OCI-LY1 (cell line): ENCODE measurements around the gene SLC35B2.

ENCODE experiments used
- H2AFZ ChIP-seq: fragments of 200-600 bp; sonication (generic), shearing (Covaris generic); 2 replicates; pipeline ENCODE4 v1.6.0; 2014; ENCODE audit warnings: antibody characterized with exemption, mild to moderate bottlenecking, low read length
- H3F3A ChIP-seq: fragments of 200-600 bp; sonication (generic), shearing (Covaris generic); 2 replicates; pipeline ENCODE4 v1.6.0; 2014; ENCODE audit warnings: mild to moderate bottlenecking, antibody characterized with exemption, low read length, moderate library complexity; ENCODE audit not compliant: insufficient read depth
- H3K27ac ChIP-seq: fragments of 200-600 bp; sonication (generic); 2 replicates; pipeline ENCODE4 v1.5.1; 2014; ENCODE audit warnings: low read length, mixed run types, mild to moderate bottlenecking, low read depth; ENCODE audit not compliant: poor library complexity, severe bottlenecking
- H3K27me3 ChIP-seq: fragments of 200-600 bp; sonication (generic); 2 replicates; pipeline ENCODE4 v1.6.0; 2014; ENCODE audit warnings: antibody characterized with exemption, mild to moderate bottlenecking, low read length, moderate library complexity; ENCODE audit not compliant: insufficient read depth
- H3K36me3 ChIP-seq: fragments of 200-600 bp; sonication (generic); 2 replicates; pipeline ENCODE4 v1.6.1; 2014; ENCODE audit warnings: mild to moderate bottlenecking, antibody characterized with exemption, low read length, moderate library complexity, mixed read lengths; ENCODE audit not compliant: insufficient read depth
- H3K4me1 ChIP-seq: fragments of 200-600 bp; sonication (generic); 2 replicates; pipeline ENCODE4 v1.5.1; 2014; ENCODE audit warnings: mild to moderate bottlenecking, low read length, moderate library complexity; ENCODE audit not compliant: insufficient read depth, severe bottlenecking
- H3K4me2 ChIP-seq: fragments of 200-600 bp; sonication (generic), shearing (Covaris generic); 2 replicates; pipeline ENCODE4 v1.6.1; 2014; ENCODE audit warnings: low read length
- H3K4me3 ChIP-seq: fragments of 200-600 bp; sonication (generic); 2 replicates; pipeline ENCODE4 v1.5.1; 2014; ENCODE audit warnings: low read length, low read depth, mild to moderate bottlenecking, mixed read lengths; ENCODE audit not compliant: poor library complexity, severe bottlenecking
- H3K79me2 ChIP-seq: fragments of 200-600 bp; shearing (Covaris generic); 2 replicates; pipeline ENCODE4 v1.6.1; 2016; ENCODE audit warnings: mixed run types, low read length, mixed read lengths; ENCODE audit not compliant: insufficient read depth
- H3K9ac ChIP-seq: fragments of 200-600 bp; sonication (generic), shearing (Covaris generic); 2 replicates; pipeline ENCODE4 v1.6.1; 2014; ENCODE audit warnings: mild to moderate bottlenecking, low read length, mixed read lengths
- H3K9me2 ChIP-seq: fragments of 200-600 bp; sonication (generic), shearing (Covaris generic); 2 replicates; pipeline ENCODE4 v1.6.1; 2014; ENCODE audit warnings: low read depth, mild to moderate bottlenecking, low read length, mixed read lengths
- H3K9me3 ChIP-seq: fragments of 200-600 bp; shearing (Covaris generic); 2 replicates; pipeline ENCODE4 v1.6.1; 2014; ENCODE audit warnings: low read length, mixed read lengths
- H4K20me1 ChIP-seq: fragments of 200-600 bp; sonication (generic), shearing (Covaris generic); 2 replicates; pipeline ENCODE4 v1.6.0; 2016; ENCODE audit warnings: mild to moderate bottlenecking, low read length; ENCODE audit not compliant: insufficient read depth
- CTCF ChIP-seq: fragments of 200-600 bp; sonication (generic), shearing (Covaris generic); IDR thresholded peaks from 2 replicates; pipeline ENCODE4 v1.5.1; 2017; ENCODE audit warnings: mild to moderate bottlenecking, antibody characterized with exemption, low read length, moderate library complexity, mixed read lengths
- EZH2 ChIP-seq: fragments of 200-600 bp; sonication (generic), shearing (Covaris generic); IDR thresholded peaks from 2 replicates; pipeline ENCODE4 v1.8.0; 2017; ENCODE audit warnings: borderline replicate concordance, mixed run types, mild to moderate bottlenecking, antibody characterized with exemption, low read length, moderate library complexity, mixed read lengths

SLC35B2 gene

GRCh38 chr6:44216677-44217331 lies 40.5 kb downstream of the SLC35B2 start, which contains the start of gene MYMX:
Gene MYMX (plus strand): TSS chr6:44216926. CDS start chr6:44217472, 546 bp downstream.
- Histone ChIP-seq H3K9me3 (no peaks in the 10 kb centered on the region), H4K20me1 (no peaks in the 10 kb centered on the region), H3K9me2 (no peaks in the 10 kb centered on the region), H3F3A (peaks cover 10% of the 10 kb centered on the region), H3K4me2 (no peak within 1 kb of the TSS), H3K9ac (no peak within 1 kb of the TSS), H3K4me1 (peaks cover 25% of the 10 kb centered on the region), H3K27ac (no peak within 1 kb of the TSS), H3K4me3 (no peak within 1 kb of the TSS), H3K36me3 (no peaks in the 10 kb centered on the region), H2AFZ (no peak within 1 kb of the TSS), H3K79me2 (no peaks in the 10 kb centered on the region), H3K27me3 (no peaks in the 10 kb centered on the region; the same call in 1 of the 2 replicates)
- TF ChIP-seq EZH2 = no peak
- TF ChIP-seq CTCF = no peak

GRCh38 chr6:44214307-44214706 lies 43.0 kb downstream of the SLC35B2 start:
- TF ChIP-seq CTCF (no peak), EZH2 (no peak)
- Histone ChIP-seq H3K4me3 (no peak overlapping the region), H3K4me1 (peaks cover 14% of the 10 kb centered on the region), H2AFZ (no peak overlapping the region), H3K9me2 (no peaks in the 10 kb centered on the region), H3K79me2 (no peaks in the 10 kb centered on the region), H3K27me3 (no peaks in the 10 kb centered on the region; the same call in 1 of the 2 replicates), H4K20me1 (no peaks in the 10 kb centered on the region), H3K27ac (no peak overlapping the region), H3K4me2 (no peak overlapping the region), H3K9me3 (no peaks in the 10 kb centered on the region), H3K36me3 (no peaks in the 10 kb centered on the region), H3F3A (peaks cover 6% of the 10 kb centered on the region; the same call in 1 of the 2 replicates), H3K9ac (no peak overlapping the region)

GRCh38 chr6:44211284-44211683 lies 46.0 kb downstream of the SLC35B2 start:
- Histone ChIP-seq H3K9me3 (no peaks in the 10 kb centered on the region), H3K79me2 (no peaks in the 10 kb centered on the region), H3K4me1 (no peaks in the 10 kb centered on the region), H3K9me2 (no peaks in the 10 kb centered on the region), H2AFZ (no peak overlapping the region), H3F3A (no peaks in the 10 kb centered on the region), H3K9ac (no peak overlapping the region), H3K27me3 (no peaks in the 10 kb centered on the region; the same call in 1 of the 2 replicates), H4K20me1 (no peaks in the 10 kb centered on the region), H3K4me2 (no peak overlapping the region), H3K4me3 (no peak overlapping the region), H3K27ac (no peak overlapping the region), H3K36me3 (no peaks in the 10 kb centered on the region)
- TF ChIP-seq EZH2 (no peak), CTCF (no peak)
